Adipocyte (in vitro differentiated cells): Measurements from ENCODE around the gene CAPN1.

Experiments
- DNase-seq: peaks from one replicate; pipeline ENCODE4 v3.0.0-alpha.2; 2015; ENCODE audit warnings: low read depth
- H3K27me3 ChIP-seq: replicated peaks from 2 replicates; pipeline ENCODE4 v1.7.0; 2013; ENCODE audit warnings: mild to moderate bottlenecking, low read length, moderate library complexity; ENCODE audit not compliant: control insufficient read depth, insufficient read depth
- H3K36me3 ChIP-seq: 2 replicates; pipeline ENCODE4 v1.7.0; 2013; ENCODE audit warnings: low read length, mild to moderate bottlenecking, moderate library complexity; ENCODE audit not compliant: control insufficient read depth, insufficient read depth, severe bottlenecking
- H3K4me1 ChIP-seq: 2 replicates; pipeline ENCODE4 v1.7.0; 2013; ENCODE audit warnings: mild to moderate bottlenecking, low read length, moderate library complexity; ENCODE audit not compliant: control insufficient read depth, insufficient read depth
- H3K4me3 ChIP-seq: 2 replicates; pipeline ENCODE4 v1.7.0; 2013; ENCODE audit warnings: mild to moderate bottlenecking, low read length, moderate library complexity
- H3K9ac ChIP-seq: 2 replicates; pipeline ENCODE4 v1.7.0; 2013; ENCODE audit warnings: mild to moderate bottlenecking, low read length, moderate library complexity
- H3K9me3 ChIP-seq: 2 replicates; pipeline ENCODE4 v1.7.0; 2013; ENCODE audit warnings: mild to moderate bottlenecking, low read length, moderate library complexity; ENCODE audit not compliant: control insufficient read depth

The CAPN1 gene

GRCh38 chr11:65212226-65212801, 30.6 kb downstream of the CAPN1 start:
- no peaks in the 10 kb centered on the region for H3K27me3 ChIP-seq
- H3K4me1 ChIP-seq, result no peaks in the 10 kb centered on the region
- DNase-seq, result no peak
- peaks cover 36% of the 10 kb centered on the region for H3K36me3 ChIP-seq
- H3K9me3 ChIP-seq, result no peaks in the 10 kb centered on the region
- H3K4me3 ChIP-seq, result no peak overlapping the region
- H3K9ac ChIP-seq, result no peak overlapping the region

- Histone ChIP-seq H3K4me3 (no peak overlapping the region), H3K9ac (no peak overlapping the region), H3K27me3 (no peaks in the 10 kb centered on the region), H3K4me1 (no peaks in the 10 kb centered on the region), H3K9me3 (no peaks in the 10 kb centered on the region), H3K36me3 (peaks cover 28% of the 10 kb centered on the region)
- DNase-seq, result no peak
Observed at GRCh38 chr11:65213322-65214211, 31.8 kb downstream of the CAPN1 start.

GRCh38 chr11:65214212-65214845, 32.6 kb downstream of the CAPN1 start:
- Histone ChIP-seq H3K36me3 (peaks cover 21% of the 10 kb centered on the region), H3K4me1 (peaks cover 1% of the 10 kb centered on the region), H3K27me3 (no peaks in the 10 kb centered on the region), H3K9me3 (no peaks in the 10 kb centered on the region), H3K9ac (no peak overlapping the region), H3K4me3 (no peak overlapping the region)
- DNase-seq, result no peak

GRCh38 chr11:65215441-65216076, 33.8 kb downstream of the CAPN1 start:
- H3K9me3 ChIP-seq, result no peaks in the 10 kb centered on the region
- no peak for DNase-seq
- peaks cover 9% of the 10 kb centered on the region for H3K4me1 ChIP-seq
- no peak overlapping the region for H3K9ac ChIP-seq
- H3K27me3 ChIP-seq, result no peaks in the 10 kb centered on the region
- H3K36me3 ChIP-seq, result peaks cover 8% of the 10 kb centered on the region
- H3K4me3 ChIP-seq, result no peak overlapping the region

- H3K27me3 ChIP-seq, result no peaks in the 10 kb centered on the region
- H3K9ac ChIP-seq, result no peak overlapping the region
- peaks cover 9% of the 10 kb centered on the region for H3K4me1 ChIP-seq
- H3K9me3 ChIP-seq, result no peaks in the 10 kb centered on the region
- no peak for DNase-seq
- no peaks in the 10 kb centered on the region for H3K36me3 ChIP-seq
- no peak overlapping the region for H3K4me3 ChIP-seq
Observed at GRCh38 chr11:65216830-65217229, 35.1 kb downstream of the CAPN1 start.

- H3K27me3 ChIP-seq, result no peaks in the 10 kb centered on the region
- H3K9me3 ChIP-seq, result no peaks in the 10 kb centered on the region
- H3K9ac ChIP-seq, result no peak overlapping the region
- no peak overlapping the region for H3K4me3 ChIP-seq
- peaks cover 9% of the 10 kb centered on the region for H3K4me1 ChIP-seq
- no peaks in the 10 kb centered on the region for H3K36me3 ChIP-seq
- no peak for DNase-seq
Observed at GRCh38 chr11:65217441-65218423, 36.0 kb downstream of the CAPN1 start.

- Histone ChIP-seq H3K4me1 (peaks cover 9% of the 10 kb centered on the region), H3K9ac (no peak overlapping the region), H3K9me3 (no peaks in the 10 kb centered on the region), H3K4me3 (no peak overlapping the region), H3K27me3 (no peaks in the 10 kb centered on the region), H3K36me3 (no peaks in the 10 kb centered on the region)
- DNase-seq, result no peak
Observed at GRCh38 chr11:65218446-65218845, 36.7 kb downstream of the CAPN1 start.

- no peak for DNase-seq
- Histone ChIP-seq H3K4me3 (no peak overlapping the region), H3K36me3 (no peaks in the 10 kb centered on the region), H3K4me1 (peaks cover 11% of the 10 kb centered on the region), H3K9ac (no peak overlapping the region), H3K27me3 (no peaks in the 10 kb centered on the region), H3K9me3 (no peaks in the 10 kb centered on the region)
Observed at GRCh38 chr11:65219930-65220213, 38.1 kb downstream of the CAPN1 start.

GRCh38 chr11:65221026-65221425, 39.3 kb downstream of the CAPN1 start:
- Histone ChIP-seq H3K4me1 (peaks cover 21% of the 10 kb centered on the region), H3K4me3 (no peak overlapping the region), H3K9me3 (no peaks in the 10 kb centered on the region), H3K9ac (no peak overlapping the region), H3K36me3 (no peaks in the 10 kb centered on the region), H3K27me3 (no peaks in the 10 kb centered on the region)
- no peak for DNase-seq

GRCh38 chr11:65223011-65223410, 41.3 kb downstream of the CAPN1 start:
- Histone ChIP-seq H3K4me1 (peaks cover 22% of the 10 kb centered on the region), H3K36me3 (no peaks in the 10 kb centered on the region), H3K27me3 (no peaks in the 10 kb centered on the region), H3K9me3 (no peaks in the 10 kb centered on the region), H3K9ac (no peak overlapping the region), H3K4me3 (no peak overlapping the region)
- no peak for DNase-seq
